HG03565 (cell line): Measurements from ENCODE around the gene COX5B.
A peak's percentile ranks its signal among the peaks of the same experiment; 100 is the strongest.
"Not testable (repeated sequence)": the region's sequence is repeated elsewhere in the genome, so short reads cannot be mapped to it uniquely, and the experiment has no call there.

Experiments used
- ATAC-seq: cut with Tn5 transposase; IDR thresholded peaks from one replicate; pipeline ENCODE4 v1.9.1; 2021; ENCODE audit warnings: mild to moderate bottlenecking, moderate library complexity; ENCODE audit not compliant: unreplicated experiment

COX5B gene

GRCh38 chr2:97672606-97673140 is 26.8 kb downstream of the COX5B start:
- ATAC-seq: not testable (repeated sequence)

- no peak for ATAC-seq
Observed at GRCh38 chr2:97673182-97673914, 27.5 kb downstream of the COX5B start.

GRCh38 chr2:97673915-97674283 is 28.0 kb downstream of the COX5B start:
- no peak for ATAC-seq

- no peak for ATAC-seq
Observed at GRCh38 chr2:97675430-97676113, 29.7 kb downstream of the COX5B start.

- no peak for ATAC-seq
Observed at GRCh38 chr2:97676620-97677019, 30.8 kb downstream of the COX5B start.

GRCh38 chr2:97677480-97677879 is 31.6 kb downstream of the COX5B start:
- ATAC-seq: no peak

- ATAC-seq: no peak
Observed at GRCh38 chr2:97678298-97678697, 32.4 kb downstream of the COX5B start.

- ATAC-seq: not testable (repeated sequence)
Observed at GRCh38 chr2:97687235-97687634, 41.4 kb downstream of the COX5B start.

GRCh38 chr2:97688062-97688827 is 42.4 kb downstream of the COX5B start:
- peak; percentile 59 for ATAC-seq

GRCh38 chr2:97691166-97691565 is 45.3 kb downstream of the COX5B start:
- ATAC-seq: no peak

- ATAC-seq: no peak
Observed at GRCh38 chr2:97693476-97693875, 47.6 kb downstream of the COX5B start.

- no peak for ATAC-seq
Observed at GRCh38 chr2:97695744-97696143, 49.9 kb downstream of the COX5B start.

GRCh38 chr2:97697252-97698235 is 51.7 kb downstream of the COX5B start:
- peak; percentile 54 for ATAC-seq
